Erythroblast (primary cell): ENCODE results near the gene YPEL2.
"Not testable (repeated sequence)": the region's sequence is repeated elsewhere in the genome, so short reads cannot be mapped to it uniquely, and the experiment has no call there.

ENCODE experiments used
- DNase-seq, 2 experiments: peaks; one replicate each; lab custom pipeline; 2025; lab: John Stamatoyannopoulos, UW
- GATA1 ChIP-seq: IDR thresholded peaks from 2 replicates; pipeline ENCODE4 v1.6.1; 2011; ENCODE audit warnings: low read depth, mild to moderate bottlenecking, control low read depth, low read length, moderate library complexity
- POLR2A ChIP-seq: IDR thresholded peaks from 2 replicates; pipeline ENCODE4 v1.6.1; 2011; ENCODE audit warnings: mild to moderate bottlenecking, low read length

YPEL2 gene

DNA sequence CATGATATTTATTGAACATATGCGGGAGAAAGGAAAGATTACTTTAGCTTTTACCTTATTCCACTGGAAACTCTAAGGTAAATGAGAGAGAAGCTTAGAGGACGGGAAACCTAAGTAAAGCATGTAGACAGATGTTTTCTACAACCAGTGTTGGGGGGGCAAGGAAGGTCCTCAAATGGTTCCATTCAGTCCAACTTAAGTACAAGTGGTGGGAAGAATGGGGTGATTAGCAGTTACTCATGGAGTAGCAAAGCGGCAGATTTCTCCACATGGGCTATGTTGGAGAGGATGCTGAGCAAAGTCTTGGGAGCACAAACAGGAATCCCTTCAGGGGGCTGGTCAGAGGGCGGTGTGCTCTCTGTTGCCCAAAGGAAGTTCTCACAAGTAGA lies 78.6 kb downstream of the YPEL2 start:
- TF ChIP-seq POLR2A (no peak), GATA1 (no peak)
- DNase-seq = no peak

- DNase-seq = not testable (repeated sequence)
Measured at GRCh38 chr17:59412431-59412830, 81.0 kb downstream of the YPEL2 start.

DNA sequence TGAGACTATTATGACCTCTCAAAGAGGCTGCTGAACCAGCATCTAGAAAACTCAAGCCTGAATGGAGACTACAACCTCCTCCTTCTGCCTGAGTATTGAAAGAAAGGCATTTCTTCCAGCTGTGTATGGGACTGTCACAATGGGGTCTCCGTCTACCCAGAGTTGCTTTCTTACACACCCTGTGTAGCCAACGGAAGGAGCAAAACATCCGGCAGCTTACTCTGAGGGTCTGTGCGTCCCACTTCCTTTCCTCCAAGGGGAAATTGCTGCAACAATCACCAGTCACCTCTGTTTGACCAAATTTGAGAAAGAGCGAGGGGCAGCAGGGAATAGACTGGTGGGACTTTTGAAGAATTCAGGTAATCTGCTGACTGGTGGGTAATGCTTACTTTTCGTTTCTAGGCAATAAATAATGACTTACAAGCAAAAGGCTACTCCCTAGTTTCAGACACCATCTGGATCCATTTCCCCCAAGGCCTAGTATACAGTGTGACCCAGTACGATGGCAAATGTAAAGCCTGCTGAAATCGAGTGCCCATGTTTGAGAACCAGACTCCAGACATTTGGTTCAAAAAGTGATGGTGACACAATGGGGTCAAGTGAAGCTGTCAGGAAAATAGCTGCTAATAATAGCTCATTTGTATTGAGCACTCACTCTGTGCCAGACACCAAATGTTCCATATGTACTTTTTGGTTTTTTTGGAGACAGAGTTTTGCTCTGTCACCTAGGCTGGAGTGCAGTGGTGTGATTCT lies 81.7 kb downstream of the YPEL2 start:
- no peak for TF ChIP-seq GATA1
- no peak for TF ChIP-seq POLR2A
- no peak for DNase-seq

- no peak for TF ChIP-seq POLR2A
- no peak for TF ChIP-seq GATA1
- no peak for DNase-seq
Measured at GRCh38 chr17:59415397-59415796, 83.9 kb downstream of the YPEL2 start.

DNA sequence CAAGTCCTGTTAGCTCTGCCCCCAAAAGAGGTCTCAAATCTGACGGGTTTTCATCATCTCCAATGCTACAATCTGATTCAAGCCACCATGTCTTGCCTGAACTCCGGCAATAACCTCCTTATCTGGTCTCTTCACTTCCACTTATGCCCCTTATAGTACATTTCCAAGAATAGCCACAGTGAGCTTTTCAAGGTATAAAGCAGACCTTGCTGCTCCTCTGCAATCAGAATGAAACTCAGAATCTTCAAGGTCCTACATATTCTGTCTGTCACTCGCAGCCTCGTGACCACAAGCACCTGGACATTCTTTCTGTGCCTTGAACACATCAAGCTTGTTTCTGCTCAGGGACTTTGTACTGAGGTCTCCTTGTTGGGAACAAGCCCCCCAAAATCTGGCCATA lies 84.7 kb downstream of the YPEL2 start:
- TF ChIP-seq GATA1 = no peak
- TF ChIP-seq POLR2A = no peak
- DNase-seq = no peak

DNA sequence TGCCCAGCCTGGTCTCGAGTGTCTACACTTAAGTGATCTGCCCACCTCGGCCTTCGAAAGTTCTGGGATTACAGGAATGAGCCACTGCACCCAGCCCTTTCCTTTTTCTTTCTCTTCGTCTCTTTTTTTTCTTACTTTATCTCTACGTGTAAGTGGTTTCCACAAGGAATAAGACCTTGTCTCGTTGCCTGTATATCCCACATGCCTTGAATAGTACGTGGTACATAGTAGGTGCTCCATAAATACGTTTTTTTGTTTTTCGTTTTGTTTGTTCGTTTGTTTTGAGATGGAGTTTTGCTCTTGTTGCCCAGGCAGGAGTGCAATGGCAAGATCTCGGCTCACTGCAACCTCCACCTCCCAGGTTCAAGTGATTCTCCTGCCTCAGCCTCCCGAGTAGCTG lies 86.0 kb downstream of the YPEL2 start:
- no peak for DNase-seq
- TF ChIP-seq POLR2A (no peak), GATA1 (no peak)

- TF ChIP-seq POLR2A (no peak), GATA1 (no peak)
- no peak for DNase-seq
Measured at GRCh38 chr17:59418732-59419166, 87.3 kb downstream of the YPEL2 start.

- DNase-seq = no peak
Measured at GRCh38 chr17:59420901-59421300, 89.4 kb downstream of the YPEL2 start.

GRCh38 chr17:59421722-59422121 lies 90.3 kb downstream of the YPEL2 start:
- TF ChIP-seq POLR2A (no peak), GATA1 (no peak)
- no peak for DNase-seq

More at GRCh38 chr17:59420901-59421300, 89.4 kb downstream of the YPEL2 start:
- TF ChIP-seq POLR2A = no peak
- no peak for TF ChIP-seq GATA1

- DNase-seq = peak in 1 of 2 experiments; percentile 52
- no peak for TF ChIP-seq GATA1
- TF ChIP-seq POLR2A = no peak
Measured at GRCh38 chr17:59423137-59423724, 91.8 kb downstream of the YPEL2 start.

- no peak for DNase-seq
- TF ChIP-seq POLR2A (no peak), GATA1 (no peak)
Measured at GRCh38 chr17:59423903-59424302, 92.4 kb downstream of the YPEL2 start.

GRCh38 chr17:59424331-59424730 lies 92.9 kb downstream of the YPEL2 start:
- DNase-seq = no peak
- no peak for TF ChIP-seq GATA1
- TF ChIP-seq POLR2A = no peak

DNA sequence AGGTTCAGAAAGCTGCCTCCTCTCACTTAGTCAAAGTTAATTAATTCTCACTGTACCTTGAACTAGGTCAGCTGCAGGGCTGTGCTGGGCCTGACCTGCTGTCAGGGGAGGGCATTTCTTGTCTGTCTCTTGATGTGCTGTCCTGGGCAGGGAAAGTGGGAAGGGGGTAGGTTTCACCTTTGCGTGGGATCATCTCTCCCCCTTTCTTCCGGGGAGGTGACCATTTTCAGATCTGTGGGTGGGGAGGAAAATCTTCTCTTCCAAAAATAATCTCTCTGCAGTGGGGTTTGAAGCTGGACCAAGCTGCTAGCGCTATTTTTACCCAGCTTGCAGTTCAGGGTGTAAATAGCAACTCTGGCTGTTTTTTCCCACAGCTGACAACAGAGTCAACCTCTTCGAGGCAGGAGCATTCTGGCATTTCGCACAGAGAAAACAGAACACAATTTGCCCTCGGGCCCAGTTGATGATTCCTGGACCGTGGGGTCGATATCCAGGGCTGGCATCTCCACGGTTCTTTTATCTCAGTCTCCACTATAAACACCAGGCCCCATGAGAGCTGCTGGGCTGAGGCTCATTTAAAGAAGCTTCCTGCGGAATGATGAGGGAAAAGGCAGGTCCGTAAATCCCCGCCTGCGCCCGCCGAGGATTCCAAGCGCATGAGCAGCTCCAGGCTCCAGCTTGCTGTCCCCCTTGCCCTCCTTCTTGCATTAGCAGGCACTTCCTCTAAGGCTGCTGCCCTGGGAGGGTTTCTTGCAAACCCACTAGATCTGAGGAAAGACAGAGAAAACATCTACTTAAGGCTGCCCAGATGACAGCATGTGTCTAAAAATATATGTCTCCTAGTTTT lies 93.9 kb downstream of the YPEL2 start:
- DNase-seq = no peak
- TF ChIP-seq POLR2A = no peak
- TF ChIP-seq GATA1 = no peak

DNA sequence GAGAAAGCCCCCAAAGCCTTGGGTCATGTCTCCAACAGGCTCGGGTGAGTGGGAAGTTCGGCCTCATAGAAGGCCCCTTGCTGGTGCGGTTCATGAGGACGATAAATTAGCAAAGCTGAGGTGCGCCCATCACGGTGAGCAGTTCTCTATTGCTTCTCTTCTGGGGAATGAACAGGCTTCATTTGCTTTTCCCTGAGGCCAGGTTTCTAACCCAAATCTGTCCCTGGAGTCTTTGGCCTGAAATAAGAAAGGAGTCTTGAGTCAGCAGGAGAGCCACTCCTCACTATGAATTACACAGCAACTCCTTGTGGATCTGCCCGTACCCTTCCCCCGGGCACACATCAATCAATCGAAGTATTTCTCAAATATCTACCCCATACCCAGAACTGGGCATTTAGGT lies 94.6 kb downstream of the YPEL2 start:
- DNase-seq = no peak
- TF ChIP-seq POLR2A = no peak
- no peak for TF ChIP-seq GATA1
